B cell (primary cell): Measurements from ENCODE around the gene ZNF346. TPM values are rescaled to one million over a fixed set of nuclear protein-coding genes. Genes with fewer than 3 reads are reported as not detected.

Experiments
- ATAC-seq: fragments of 200-7000 bp; cut with Tn5 transposase; one replicate; pipeline ENCODE4 v1.10.0; 2021; ENCODE audit warnings: low read depth, mild to moderate bottlenecking, moderate number of reproducible peaks, moderate library complexity
- CTCF ChIA-PET: fragments of 350-600 bp; sonication (Branson Sonifier 250); formaldehyde crosslinking; loops from one replicate; lab custom pipeline; 2021; ENCODE audit warnings: antibody characterized with exemption, inconsistent platforms; lab: Charles Lee
- POLR2A ChIA-PET: fragments of 350-600 bp; sonication (Branson Sonifier 250); formaldehyde crosslinking; loops from one replicate; lab custom pipeline; 2021; ENCODE audit warnings: antibody characterized with exemption; lab: Charles Lee
- DNase-seq: peaks from one replicate; pipeline ENCODE4 v3.0.0; 2013
- H2AFZ ChIP-seq: 2 replicates; pipeline ENCODE4 v1.6.1; 2012; ENCODE audit warnings: mild to moderate bottlenecking, low read depth, low read length; ENCODE audit not compliant: insufficient read depth, poor library complexity, severe bottlenecking
- H3K27ac ChIP-seq, 2 donors: 1 replicate in 1 of 2; 2 replicates in 1 of 2; pipeline ENCODE4 v1.5.1; 2012 to 2013; ENCODE audit warnings: low read length in 2 of 2, mild to moderate bottlenecking in 2 of 2, moderate library complexity in 1 of 2
- H3K27me3 ChIP-seq, 4 experiments: fragments of 200-600 bp in 1 of 4; sonication (generic) in 1 of 4; replicated peaks in 1 of 4; 1 replicate in 2 of 4; 2 replicates in 2 of 4; pipeline versions ENCODE4 v1.6.1 to v1.7.0; 2013 to 2016; ENCODE audit warnings: low read length in 3 of 4, mild to moderate bottlenecking in 2 of 4, mixed read lengths in 1 of 4, moderate library complexity in 1 of 4; ENCODE audit not compliant: insufficient read depth in 4 of 4, control insufficient read depth in 3 of 4; ENCODE audit errors: control extremely low read depth in 1 of 4
- H3K36me3 ChIP-seq, 2 experiments: replicated peaks in 1 of 2; 1 replicate in 1 of 2; 2 replicates in 1 of 2; pipeline versions ENCODE4 v1.6.1 to v1.7.1; 2013; ENCODE audit warnings: low read length in 1 of 2; ENCODE audit not compliant: insufficient read depth in 2 of 2, control insufficient read depth in 1 of 2; ENCODE audit errors: control extremely low read depth in 1 of 2, extremely low read depth in 1 of 2
- H3K4me1 ChIP-seq, 2 donors: fragments of 200-600 bp in 1 of 2; sonication (generic) in 1 of 2; 1 replicate in 1 of 2; 2 replicates in 1 of 2; pipeline versions ENCODE4 v1.5.1 to v1.6.1; 2013 to 2017; ENCODE audit warnings: low read length in 2 of 2; ENCODE audit not compliant: control insufficient read depth in 2 of 2, insufficient read depth in 2 of 2
- H3K4me2 ChIP-seq: replicated peaks from 2 replicates; pipeline ENCODE3; 2012; ENCODE audit warnings: mild to moderate bottlenecking, low read depth, low read length; ENCODE audit not compliant: poor library complexity, severe bottlenecking
- H3K4me3 ChIP-seq, 5 experiments: fragments of 200-600 bp in 1 of 5; sonication (generic) in 1 of 5; 1 replicate in 3 of 5; 2 replicates in 2 of 5; pipeline versions ENCODE4 v1.5.1 to v1.7.0; 2011 to 2016; ENCODE audit warnings: low read length in 4 of 5, mild to moderate bottlenecking in 4 of 5, low read depth in 2 of 5, control low read depth in 1 of 5, moderate library complexity in 1 of 5; ENCODE audit not compliant: insufficient read depth in 1 of 5; ENCODE audit errors: control extremely low read depth in 1 of 5, extremely low read depth in 1 of 5
- H3K79me2 ChIP-seq: fragments of 200-600 bp; sonication (generic); one replicate; pipeline ENCODE4 v1.6.0; 2016; ENCODE audit warnings: low read length; ENCODE audit not compliant: control insufficient read depth, insufficient read depth
- H3K9ac ChIP-seq: fragments of 200-600 bp; sonication (generic); 2 replicates; pipeline ENCODE4 v1.6.1; 2017; ENCODE audit warnings: mild to moderate bottlenecking, low read length, moderate library complexity
- H3K9me3 ChIP-seq, 3 donors: one replicate each; pipeline versions ENCODE4 v1.6.1 to v1.7.1; 2013; ENCODE audit warnings: low read length in 2 of 3; ENCODE audit not compliant: control insufficient read depth in 2 of 3, insufficient read depth in 1 of 3; ENCODE audit errors: control extremely low read depth in 1 of 3
- H4K20me1 ChIP-seq: 2 replicates; pipeline ENCODE4 v1.6.0; 2012; ENCODE audit warnings: mild to moderate bottlenecking, low read length; ENCODE audit not compliant: insufficient read depth, control insufficient read depth, poor library complexity, severe bottlenecking
- H3K27ac Mint-ChIP-seq: one replicate; pipeline ENCODE4 v1.8.0; 2021; ENCODE audit warnings: mixed read lengths
- H3K27me3 Mint-ChIP-seq: one replicate; pipeline ENCODE4 v1.8.0; 2021; ENCODE audit warnings: mixed read lengths
- H3K4me1 Mint-ChIP-seq: one replicate; pipeline ENCODE4 v1.8.0; 2021; ENCODE audit warnings: mixed read lengths
- H3K4me3 Mint-ChIP-seq: one replicate; pipeline ENCODE4 v1.8.0; 2021; ENCODE audit warnings: mixed read lengths
- H3K9me3 Mint-ChIP-seq: one replicate; pipeline ENCODE4 v1.8.0; 2022; ENCODE audit warnings: mixed read lengths; ENCODE audit not compliant: insufficient read depth
- EZH2 ChIP-seq: IDR thresholded peaks from 2 replicates; pipeline ENCODE4 v1.6.1; 2012; ENCODE audit warnings: borderline replicate concordance, low read depth, mild to moderate bottlenecking, moderate library complexity, low read length; ENCODE audit not compliant: insufficient read depth, poor library complexity, severe bottlenecking
- WGBS: methylation state at CpG from one replicate; pipeline ENCODE4 v1.1.5; 2013; ENCODE audit warnings: missing lambda C conversion rate; ENCODE audit not compliant: insufficient coverage; 5-methylcytosine and 5-hydroxymethylcytosine counted together
- intact Hi-C: fragments of 100-400 bp; cut with micrococcal nuclease; formaldehyde crosslinking; loops from one replicate; pipeline ENCODE4 v1.10.0; 2022
- polyA plus RNA-seq: library from polyadenylated mRNA; depleted of rRNA; stranded (reverse); fragments of >200 nt; gene quantifications from 2 replicates; pipeline ENCODE4 v1.2.3, GENCODE V29; 2012
- total RNA-seq, 2 donors: library from RNA; stranded (reverse); fragments of 120-200 nt in 1 of 2; gene quantifications; 1 replicate in 1 of 2; 2 replicates in 1 of 2; pipeline versions ENCODE4 v1.2.3 to v1.2.4, GENCODE V29; 2013 to 2022
- TF ChIP-seq, protein P1 (sequence below): fragments of 200-600 bp; IDR thresholded peaks from one replicate; pipeline ENCODE4 v1.8.0; 2022; ENCODE audit warnings: antibody characterized with exemption, mild to moderate bottlenecking

Gene ZNF346
- total and polyA plus RNA-seq, 2 donors (not counting 1 experiment from before 2014, with no cell fraction given): 20.2 to 38.4 TPM

DNA sequence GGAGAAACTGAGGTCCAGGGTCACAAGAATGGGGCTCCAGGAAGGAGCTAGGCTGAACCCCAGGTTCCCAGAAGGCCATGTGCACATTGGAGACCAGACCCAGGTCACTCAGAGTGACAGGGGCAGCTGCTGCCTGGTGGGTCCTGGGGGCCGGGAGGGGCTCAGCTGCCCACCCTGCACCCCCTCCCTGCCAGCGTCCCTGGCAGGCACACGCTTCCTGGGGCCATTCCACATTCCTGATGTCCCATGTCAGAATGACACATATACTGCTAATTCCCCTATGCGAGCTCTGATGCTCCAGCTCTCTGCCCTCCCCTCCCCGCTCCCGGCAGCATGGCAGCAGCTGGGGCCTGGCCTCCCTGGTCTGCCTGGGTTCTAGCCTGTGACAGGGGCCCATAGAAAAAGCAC is 78.2 kb downstream of the ZNF346 start:
- H3K4me1 ChIP-seq: no peaks in the 10 kb centered on the region
- Mint-ChIP-seq H3K27me3 (peaks cover 7% of the 10 kb centered on the region), H3K9me3 (no peaks in the 10 kb centered on the region), H3K4me3 (no peak overlapping the region), H3K27ac (no peak overlapping the region), H3K4me1 (no peaks in the 10 kb centered on the region)
- H3K36me3 ChIP-seq: no peaks in the 10 kb centered on the region
- H3K9ac ChIP-seq: no peak overlapping the region
- no peaks in the 10 kb centered on the region for H4K20me1 ChIP-seq
- no peak overlapping the region for H3K4me3 ChIP-seq
- intact Hi-C loops: no loop called here
- TF ChIP-seq, protein P1, sequence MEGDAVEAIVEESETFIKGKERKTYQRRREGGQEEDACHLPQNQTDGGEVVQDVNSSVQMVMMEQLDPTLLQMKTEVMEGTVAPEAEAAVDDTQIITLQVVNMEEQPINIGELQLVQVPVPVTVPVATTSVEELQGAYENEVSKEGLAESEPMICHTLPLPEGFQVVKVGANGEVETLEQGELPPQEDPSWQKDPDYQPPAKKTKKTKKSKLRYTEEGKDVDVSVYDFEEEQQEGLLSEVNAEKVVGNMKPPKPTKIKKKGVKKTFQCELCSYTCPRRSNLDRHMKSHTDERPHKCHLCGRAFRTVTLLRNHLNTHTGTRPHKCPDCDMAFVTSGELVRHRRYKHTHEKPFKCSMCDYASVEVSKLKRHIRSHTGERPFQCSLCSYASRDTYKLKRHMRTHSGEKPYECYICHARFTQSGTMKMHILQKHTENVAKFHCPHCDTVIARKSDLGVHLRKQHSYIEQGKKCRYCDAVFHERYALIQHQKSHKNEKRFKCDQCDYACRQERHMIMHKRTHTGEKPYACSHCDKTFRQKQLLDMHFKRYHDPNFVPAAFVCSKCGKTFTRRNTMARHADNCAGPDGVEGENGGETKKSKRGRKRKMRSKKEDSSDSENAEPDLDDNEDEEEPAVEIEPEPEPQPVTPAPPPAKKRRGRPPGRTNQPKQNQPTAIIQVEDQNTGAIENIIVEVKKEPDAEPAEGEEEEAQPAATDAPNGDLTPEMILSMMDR: no peak
- TF ChIP-seq EZH2: no peak
- no peaks in the 10 kb centered on the region for H3K79me2 ChIP-seq
- no peak for DNase-seq
- no peak for ATAC-seq
- no peak overlapping the region for H3K27ac ChIP-seq
- peaks cover 0 to 5% (median 0%) of the 10 kb centered on the region in 4 experiments for H3K27me3 ChIP-seq
- WGBS: 96% methylated on average over 4 of the region's 6 CpGs
- no peak overlapping the region for H2AFZ ChIP-seq
- H3K9me3 ChIP-seq: no peaks in the 10 kb centered on the region
- H3K4me2 ChIP-seq: no peak overlapping the region
- ChIA-PET POLR2A (no interaction called here), CTCF (interaction anchor here (0.8 kb wide), 1 partner anchor 11 kb away, joined by 3 read pairs; no protein-coding TSS in a partner anchor)

DNA sequence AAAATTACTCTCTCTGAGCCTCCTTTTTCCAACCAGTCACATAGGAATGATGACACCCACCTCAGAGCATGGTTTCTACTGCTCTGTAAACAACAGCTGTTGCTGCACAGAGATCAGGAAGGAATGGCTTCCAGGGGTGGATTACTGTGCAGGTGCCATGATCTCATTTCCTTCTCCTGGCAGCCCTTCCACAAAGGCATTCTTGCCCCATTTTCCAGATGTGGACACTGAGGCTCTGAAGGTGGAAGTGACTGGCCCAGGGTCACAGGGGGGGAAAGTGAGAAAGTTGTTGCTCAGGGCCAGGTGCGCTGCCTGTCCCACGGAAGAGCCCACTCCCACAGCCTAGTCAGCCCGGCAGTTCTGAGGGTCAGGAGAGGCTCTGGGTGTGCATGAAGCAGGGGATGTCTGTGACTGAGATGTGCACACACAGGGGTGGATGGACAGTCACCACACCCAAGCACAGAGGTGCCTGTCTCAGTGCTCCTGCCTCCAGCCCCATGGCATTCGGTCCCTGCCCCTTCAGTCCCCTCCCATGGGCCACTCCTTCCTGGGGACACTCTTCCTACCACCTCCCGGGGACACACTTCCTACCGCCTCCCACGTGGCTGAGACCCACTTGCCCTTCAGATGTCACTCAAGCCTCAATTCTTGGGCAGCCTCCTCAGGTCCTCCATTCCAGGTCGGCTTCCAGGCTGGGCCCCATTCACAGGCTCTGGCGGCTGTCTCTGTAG is 81.2 kb downstream of the ZNF346 start:
- DNase-seq (no peak), ATAC-seq (no peak)
- H3K4me3 ChIP-seq: no peak overlapping the region
- no peak overlapping the region for H3K27ac ChIP-seq
- H3K9me3 Mint-ChIP-seq: no peaks in the 10 kb centered on the region
- POLR2A ChIA-PET: no interaction called here
- CTCF ChIA-PET: no interaction called here
- no peak overlapping the region for H2AFZ ChIP-seq
- H3K27me3 ChIP-seq: peaks cover 0 to 5% (median 0%) of the 10 kb centered on the region in 4 experiments
- no peak overlapping the region for H3K9ac ChIP-seq
- no peak overlapping the region for H3K4me2 ChIP-seq
- no peaks in the 10 kb centered on the region for H3K36me3 ChIP-seq
- no peaks in the 10 kb centered on the region for H3K9me3 ChIP-seq
- H3K4me3 Mint-ChIP-seq: no peak overlapping the region
- TF ChIP-seq, protein P1: no peak
- TF ChIP-seq EZH2: no peak
- intact Hi-C loops: no loop called here
- H3K4me1 Mint-ChIP-seq: no peaks in the 10 kb centered on the region
- WGBS: 57% methylated on average over 8 of the region's 9 CpGs
- H4K20me1 ChIP-seq: no peaks in the 10 kb centered on the region
- H3K27ac Mint-ChIP-seq: no peak overlapping the region
- H3K79me2 ChIP-seq: no peaks in the 10 kb centered on the region
- H3K27me3 Mint-ChIP-seq: peaks cover 7% of the 10 kb centered on the region
- H3K4me1 ChIP-seq: no peaks in the 10 kb centered on the region
